Thyroid gland (tissue), 4 donors: Measurements from ENCODE around the gene CKMT2.

Experiments used
- CTCF ChIP-seq, 6 experiments: fragments of 200-600 bp in 3 of 6; fragments of 450-650 bp in 3 of 6; sonication (generic) in 3 of 6; IDR thresholded peaks; one replicate each; pipeline ENCODE4 v1.5.1; 2016 to 2019; ENCODE audit warnings: antibody characterized with exemption in 6 of 6, mild to moderate bottlenecking in 2 of 6, inconsistent platforms in 1 of 6, moderate library complexity in 1 of 6
- POLR2A ChIP-seq, 2 donors: fragments of 450-650 bp; IDR thresholded peaks; one replicate each; pipeline ENCODE4 v1.6.1; 2017; ENCODE audit warnings: antibody characterized with exemption in 2 of 2, mild to moderate bottlenecking in 2 of 2, moderate library complexity in 1 of 2

GRCh38 chr5:81313278-81313677, 80.2 kb downstream of the CKMT2 start:
- TF ChIP-seq CTCF (IDR thresholded peaks at IDR 0.05) (no peak), POLR2A (IDR thresholded peaks at IDR 0.05) (no peak)
